OCI-M2 (cell line): ENCODE data around the gene MYL4.
"Not testable (repeated sequence)": the region's sequence is repeated elsewhere in the genome, so short reads cannot be mapped to it uniquely, and the experiment has no call there.

Experiments
- DNase-seq: peaks from one replicate; lab custom pipeline; 2025; ENCODE audit not compliant: unreplicated experiment; lab: John Stamatoyannopoulos, UW

The MYL4 gene

DNA sequence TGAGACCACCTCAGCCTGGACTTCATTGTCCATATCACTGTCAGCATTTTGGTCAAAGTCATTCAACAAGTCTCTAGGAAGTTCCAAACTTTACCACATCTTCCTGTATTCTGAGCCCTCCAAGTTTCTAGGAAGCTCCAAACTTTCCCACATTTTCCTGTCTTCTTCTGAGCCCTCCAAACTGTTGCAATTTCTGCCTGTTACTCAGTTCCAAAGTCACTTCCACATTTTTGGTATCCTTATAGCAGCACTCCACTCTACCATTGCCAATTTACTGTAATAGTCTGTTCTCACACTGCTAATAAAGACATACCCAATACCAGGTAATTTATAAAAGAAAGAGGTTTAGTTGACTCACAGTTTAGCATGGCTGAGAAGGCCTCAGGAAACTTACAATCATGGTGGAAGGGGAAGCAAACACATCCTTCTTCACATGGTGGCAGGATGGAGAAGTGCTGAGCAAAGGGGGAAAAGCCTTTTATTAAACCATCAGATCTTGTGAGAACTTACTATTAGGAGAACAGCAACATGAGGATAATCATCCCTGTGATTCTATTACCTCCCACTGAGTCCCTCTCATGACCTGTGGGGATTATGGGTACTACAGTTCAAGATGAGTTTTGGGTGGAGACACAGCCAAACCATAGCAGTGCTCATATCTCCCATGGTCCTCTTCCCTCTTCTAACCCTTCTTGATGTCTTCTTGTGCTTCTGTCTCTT lies 60.6 kb downstream of the MYL4 start:
- not testable (repeated sequence) for DNase-seq

DNA sequence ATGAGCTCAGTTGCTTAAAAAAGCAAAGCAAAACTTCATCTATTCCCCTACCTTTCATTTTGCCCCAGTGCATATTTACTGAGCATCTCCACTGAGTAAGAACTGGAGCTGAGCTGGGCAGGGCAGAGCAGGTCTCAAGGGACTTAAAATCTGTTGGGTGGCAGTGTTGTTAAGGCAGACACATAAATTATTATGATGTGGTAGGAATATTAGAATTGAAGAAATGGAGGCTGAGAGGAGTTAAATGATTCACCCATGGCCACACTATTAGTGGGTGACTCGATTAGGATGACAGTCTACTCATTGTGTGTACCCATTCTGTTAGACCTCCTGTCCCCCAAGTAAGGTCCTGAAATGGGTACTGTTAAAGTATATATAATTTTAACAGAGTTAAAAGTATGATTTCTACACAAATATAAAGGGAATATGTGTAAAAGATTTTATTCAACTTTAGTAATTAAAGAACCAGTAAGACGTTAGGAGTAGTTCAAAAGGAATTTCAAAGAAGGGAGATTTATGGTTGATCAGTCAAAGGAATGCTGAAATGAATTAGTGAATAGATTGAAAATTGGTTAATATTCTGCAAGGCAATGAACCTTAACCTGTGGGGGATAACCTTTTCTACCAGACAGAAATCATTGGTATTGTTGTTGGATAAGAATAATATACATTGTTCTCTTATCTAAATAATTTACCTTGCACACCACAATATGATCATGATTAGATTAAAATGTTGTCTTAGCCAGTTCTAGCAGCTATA lies 62.0 kb downstream of the MYL4 start:
- no peak for DNase-seq

DNA sequence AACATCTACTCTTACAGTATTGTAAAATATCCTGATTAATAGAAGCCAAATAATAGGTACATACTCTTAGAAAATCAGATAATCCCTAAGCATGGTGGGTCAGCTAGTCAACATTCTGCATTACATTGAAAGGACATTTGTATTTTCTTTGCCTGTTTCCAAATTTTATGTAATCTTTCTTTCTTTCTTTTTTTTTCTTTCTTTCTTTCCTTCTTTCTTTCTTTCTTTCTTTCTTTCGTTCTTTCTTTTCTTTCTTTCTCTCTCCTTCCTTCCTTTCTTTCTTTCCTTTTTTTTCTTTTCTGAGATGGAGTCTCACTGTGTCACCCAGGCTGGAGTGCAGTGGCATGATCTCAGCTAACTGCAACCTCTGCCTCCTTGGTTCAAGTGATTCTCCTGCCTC lies 63.3 kb downstream of the MYL4 start:
- no peak for DNase-seq

DNA sequence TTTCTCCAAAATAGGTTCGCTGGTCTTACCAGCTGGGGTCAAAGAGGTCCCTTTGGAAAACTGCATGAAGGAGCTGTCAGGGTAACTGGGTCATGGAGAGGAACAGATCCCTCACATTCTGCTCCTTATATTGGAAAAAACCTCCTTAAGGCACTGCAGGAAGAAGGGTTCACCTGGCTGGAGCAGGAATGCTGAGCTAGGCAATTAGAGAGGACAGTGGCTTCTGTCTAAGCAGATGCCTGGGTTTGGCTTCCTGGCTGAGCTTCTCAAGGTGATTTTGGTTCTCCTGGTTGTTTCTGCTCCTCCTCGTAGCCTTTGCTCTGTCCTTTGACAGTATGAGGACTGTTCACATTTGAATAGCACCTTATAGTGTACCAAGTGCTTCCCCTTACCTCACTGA lies 64.1 kb downstream of the MYL4 start:
- DNase-seq, result no peak
